IMR-90 (cell line): ENCODE measurements around the gene GTF2F2. TPM values are rescaled to one million over a fixed set of nuclear protein-coding genes. Genes with fewer than 3 reads are reported as not detected.

Experiments used
- ATAC-seq: fragments of 200-7000 bp; cut with Tn5 transposase; 2 replicates; pipeline ENCODE4 v1.9.1; 2020; ENCODE audit warnings: low read depth, mild to moderate bottlenecking, moderate library complexity
- BruUV-seq: library from RNA; stranded (reverse); fragments of 400-500 nt; replicated peaks from 2 replicates; lab custom pipeline; 2021; lab: Mats Ljungman, UMichigan
- CTCF ChIA-PET: fragments of 300-600 bp; formaldehyde crosslinking; extraction: SDS; loops from one replicate; lab custom pipeline; 2021; ENCODE audit warnings: antibody characterized with exemption; lab: Yijun Ruan, JAX
- POLR2A ChIA-PET: fragments of 300-600 bp; sonication (Branson Sonifier 250); formaldehyde crosslinking; loops from one replicate; lab custom pipeline; 2022; ENCODE audit warnings: antibody characterized with exemption; ENCODE audit not compliant: unreplicated experiment; lab: Charles Lee
- DNase-seq: peaks from one replicate; pipeline ENCODE4 v3.0.0; 2013
- H2AFZ ChIP-seq: replicated peaks from 2 replicates; pipeline ENCODE3; 2013; ENCODE audit warnings: low read length, mild to moderate bottlenecking; ENCODE audit not compliant: poor library complexity
- H2AK5ac ChIP-seq: 2 replicates; pipeline ENCODE4 v1.6.1; 2013; ENCODE audit warnings: low read depth, low read length, inconsistent platforms
- H2AK9ac ChIP-seq: replicated peaks from 2 replicates; pipeline ENCODE3; 2013; ENCODE audit warnings: mild to moderate bottlenecking, low read depth, low read length, moderate library complexity; ENCODE audit not compliant: poor library complexity
- H2BK120ac ChIP-seq: 2 replicates; pipeline ENCODE4 v1.6.1; 2013; ENCODE audit warnings: low read depth, low read length, inconsistent platforms
- H2BK15ac ChIP-seq: 3 replicates; pipeline ENCODE4 v1.6.1; 2013; ENCODE audit warnings: low read depth, low read length, inconsistent platforms
- H2BK20ac ChIP-seq: 2 replicates; pipeline ENCODE4 v1.6.1; 2013; ENCODE audit warnings: low read depth, mild to moderate bottlenecking, inconsistent platforms, low read length, moderate library complexity
- H2BK5ac ChIP-seq: 2 replicates; pipeline ENCODE4 v1.6.1; 2013; ENCODE audit warnings: mild to moderate bottlenecking, low read depth, low read length, inconsistent platforms; ENCODE audit not compliant: poor library complexity, severe bottlenecking
- H3K14ac ChIP-seq: replicated peaks from 2 replicates; pipeline ENCODE4 v1.6.1; 2013; ENCODE audit warnings: low read depth, low read length, inconsistent platforms
- H3K18ac ChIP-seq: 2 replicates; pipeline ENCODE4 v1.6.1; 2013; ENCODE audit warnings: low read depth, low read length, control low read depth
- H3K23ac ChIP-seq: 2 replicates; pipeline ENCODE4 v1.6.1; 2013; ENCODE audit warnings: low read depth, low read length, inconsistent platforms
- H3K27ac ChIP-seq: 2 replicates; pipeline ENCODE4 v1.5.1; 2013; ENCODE audit warnings: mild to moderate bottlenecking, control low read depth, low read length; ENCODE audit not compliant: insufficient read depth
- H3K27me3 ChIP-seq: 2 replicates; pipeline ENCODE4 v1.6.1; 2013; ENCODE audit warnings: low read length; ENCODE audit not compliant: control insufficient read depth, insufficient read depth
- H3K36me3 ChIP-seq: 2 replicates; pipeline ENCODE4 v1.6.1; 2013; ENCODE audit warnings: low read length, mixed read lengths; ENCODE audit not compliant: control insufficient read depth, insufficient read depth
- H3K4ac ChIP-seq: 2 replicates; pipeline ENCODE4 v1.6.1; 2013; ENCODE audit warnings: low read depth, low read length, inconsistent platforms
- H3K4me1 ChIP-seq: 2 replicates; pipeline ENCODE4 v1.6.1; 2013; ENCODE audit warnings: low read length, mixed read lengths; ENCODE audit not compliant: control insufficient read depth, insufficient read depth
- H3K4me2 ChIP-seq: 2 replicates; pipeline ENCODE4 v1.6.1; 2013; ENCODE audit warnings: low read depth, mild to moderate bottlenecking, control low read depth, low read length, moderate library complexity
- H3K4me3 ChIP-seq: 2 replicates; pipeline ENCODE4 v1.5.1; 2013; ENCODE audit warnings: low read depth, mild to moderate bottlenecking, control low read depth, low read length, moderate library complexity; ENCODE audit not compliant: insufficient read depth
- H3K56ac ChIP-seq: 2 replicates; pipeline ENCODE4 v1.6.1; 2013; ENCODE audit warnings: low read length, inconsistent platforms; ENCODE audit not compliant: insufficient read depth; ENCODE audit errors: extremely low read depth
- H3K79me1 ChIP-seq, 2 experiments: 2 replicates each; pipeline ENCODE4 v1.6.1; 2013; ENCODE audit warnings: low read length in 2 of 2, inconsistent platforms in 1 of 2, low read depth in 1 of 2
- H3K9ac ChIP-seq: 2 replicates; pipeline ENCODE4 v1.6.1; 2013; ENCODE audit warnings: low read depth, low read length, control low read depth
- H3K9me1 ChIP-seq: 2 replicates; pipeline ENCODE4 v1.6.1; 2013; ENCODE audit warnings: low read length, inconsistent platforms; ENCODE audit not compliant: insufficient read depth
- H3K9me3 ChIP-seq: 2 replicates; pipeline ENCODE4 v1.6.1; 2013; ENCODE audit warnings: low read length; ENCODE audit not compliant: control insufficient read depth, insufficient read depth
- H4K20me1 ChIP-seq: 2 replicates; pipeline ENCODE4 v1.6.1; 2013; ENCODE audit warnings: low read length, inconsistent platforms; ENCODE audit not compliant: insufficient read depth
- H4K5ac ChIP-seq: 2 replicates; pipeline ENCODE4 v1.6.1; 2013; ENCODE audit warnings: mild to moderate bottlenecking, low read depth, low read length, control low read depth
- H4K8ac ChIP-seq, 2 experiments: 2 replicates each; pipeline ENCODE4 v1.6.1; 2013; ENCODE audit warnings: low read depth in 2 of 2, low read length in 2 of 2, control low read depth in 1 of 2, inconsistent platforms in 1 of 2
- H4K91ac ChIP-seq: 2 replicates; pipeline ENCODE4 v1.6.1; 2013; ENCODE audit warnings: low read depth, low read length, inconsistent platforms; ENCODE audit not compliant: insufficient read depth
- BHLHE40 ChIP-seq: fragments of 150-350 bp; IDR thresholded peaks from 2 replicates; pipeline ENCODE4 v1.6.1; 2016; ENCODE audit warnings: mild to moderate bottlenecking, low read depth, low read length
- CEBPB ChIP-seq: IDR thresholded peaks from 2 replicates; pipeline ENCODE4 v1.6.1; 2012; ENCODE audit warnings: low read depth, low read length, improper control_type of control experiment
- CHD1 ChIP-seq: IDR thresholded peaks from 2 replicates; pipeline ENCODE4 v1.6.1; 2012; ENCODE audit warnings: low read depth, low read length, improper control_type of control experiment
- CTCF ChIP-seq: conservative IDR thresholded peaks from 2 replicates; pipeline ENCODE4 v1.5.1; 2012; ENCODE audit warnings: mild to moderate bottlenecking, low read depth, low read length, improper control_type of control experiment
- ELK1 ChIP-seq: fragments of 150-350 bp; IDR thresholded peaks from 2 replicates; pipeline ENCODE4 v1.6.1; 2016; ENCODE audit warnings: low read depth, mild to moderate bottlenecking, low read length, moderate library complexity, borderline replicate concordance
- FOS ChIP-seq: fragments of 150-350 bp; IDR thresholded peaks from 2 replicates; pipeline ENCODE4 v1.6.1; 2016; ENCODE audit warnings: low read depth, low read length
- MAFK ChIP-seq: IDR thresholded peaks from 2 replicates; pipeline ENCODE4 v1.6.1; 2012; ENCODE audit warnings: low read depth, low read length, improper control_type of control experiment
- MAZ ChIP-seq: IDR thresholded peaks from 2 replicates; pipeline ENCODE4 v1.6.1; 2012; ENCODE audit warnings: low read depth, mild to moderate bottlenecking, low read length, improper control_type of control experiment, moderate library complexity, borderline replicate concordance
- MXI1 ChIP-seq: IDR thresholded peaks from 2 replicates; pipeline ENCODE4 v1.6.1; 2012; ENCODE audit warnings: low read depth, mild to moderate bottlenecking, low read length, moderate library complexity, borderline replicate concordance
- NFE2L2 ChIP-seq: fragments of 150-350 bp; IDR thresholded peaks from 2 replicates; pipeline ENCODE4 v1.6.1; 2016; ENCODE audit warnings: low read depth, mild to moderate bottlenecking, low read length
- POLR2A ChIP-seq: IDR thresholded peaks from 2 replicates; pipeline ENCODE4 v1.6.1; 2012; ENCODE audit warnings: mild to moderate bottlenecking, low read depth, low read length
- RAD21 ChIP-seq: IDR thresholded peaks from 2 replicates; pipeline ENCODE4 v1.6.1; 2012; ENCODE audit warnings: low read length, improper control_type of control experiment
- RCOR1 ChIP-seq: IDR thresholded peaks from 2 replicates; pipeline ENCODE4 v1.6.1; 2012; ENCODE audit warnings: mild to moderate bottlenecking, low read length, improper control_type of control experiment; ENCODE audit not compliant: insufficient replicate concordance
- RFX5 ChIP-seq: IDR thresholded peaks from 2 replicates; pipeline ENCODE4 v1.8.0; 2012; ENCODE audit warnings: low read depth, mild to moderate bottlenecking, low read length, moderate library complexity
- SMC3 ChIP-seq: fragments of 150-350 bp; IDR thresholded peaks from 2 replicates; pipeline ENCODE4 v1.6.1; 2016; ENCODE audit warnings: low read depth, mild to moderate bottlenecking, antibody characterized with exemption, low read length, moderate library complexity
- USF2 ChIP-seq: fragments of 150-350 bp; IDR thresholded peaks from 2 replicates; pipeline ENCODE4 v1.6.1; 2017; ENCODE audit warnings: mild to moderate bottlenecking, antibody characterized with exemption, low read length, low read depth
- WGBS, 2 experiments: methylation state at CpG; one replicate each; pipeline versions ENCODE4 v1.1.5 to v1.1.7; 2013; ENCODE audit warnings: missing lambda C conversion rate in 2 of 2; ENCODE audit not compliant: insufficient read length in 1 of 2; ENCODE audit errors: extremely low coverage in 2 of 2; 5-methylcytosine and 5-hydroxymethylcytosine counted together
- dilution Hi-C: fragments of 300-500 bp; cut with HindIII; formaldehyde crosslinking; loops from one replicate; pipeline ENCODE4 v1.14.3; 2018; ENCODE audit warnings: low sequenced_read_pairs; ENCODE audit not compliant: unreplicated experiment
- in situ Hi-C: fragments of 300-500 bp; cut with MboI; formaldehyde crosslinking; loops from 3 replicates; pipeline ENCODE4 v1.14.3; 2019; ENCODE audit warnings: low sequenced_read_pairs, inconsistent platforms, mixed read lengths
- intact Hi-C: fragments of 100-400 bp; cut with micrococcal nuclease; formaldehyde crosslinking; loops from 2 replicates; pipeline ENCODE4 v1.10.0; 2022
- polyA plus RNA-seq, 3 experiments: library from polyadenylated mRNA; depleted of rRNA; stranded (reverse); fragments of >200 nt; gene quantifications; 2 replicates each; pipeline ENCODE4 v1.2.3, GENCODE V29; 2012; ENCODE audit warnings: low replicate concordance in 1 of 3
- total RNA-seq: library from RNA; depleted of rRNA; stranded (reverse); fragments of >200 nt; gene quantifications from 2 replicates; pipeline ENCODE4 v1.2.3, GENCODE V29; 2012

GTF2F2 gene
- total and polyA plus RNA-seq, 2 of the 4 experiments (the other 2 are of a cell fraction): 16.5 to 21.0 TPM

GRCh38 chr13:45168555-45168930, 48.2 kb downstream of the GTF2F2 start:
- H2BK15ac ChIP-seq: no peak overlapping the region
- peak overlapping the region; percentile 38 for H2BK5ac ChIP-seq
- H3K36me3 ChIP-seq: peaks cover 2% of the 10 kb centered on the region; the same call in 1 of the 2 replicates
- no peak overlapping the region for H2AFZ ChIP-seq
- no peak overlapping the region for H3K4me2 ChIP-seq
- intact Hi-C loops (no loop called here), dilution Hi-C loops (no loop called here), in situ Hi-C loops (no loop called here)
- H3K9ac ChIP-seq: no peak overlapping the region
- H3K23ac ChIP-seq: no peak overlapping the region
- peaks cover 22 to 55% of the 10 kb centered on the region in 2 experiments for H3K79me1 ChIP-seq
- no peak for TF ChIP-seq NFE2L2
- TF ChIP-seq RFX5: no peak
- no peak for TF ChIP-seq CEBPB
- no peak for TF ChIP-seq FOS
- TF ChIP-seq POLR2A: no peak
- no peak for TF ChIP-seq MAZ
- TF ChIP-seq ELK1: no peak
- TF ChIP-seq RCOR1: no peak
- no peak for TF ChIP-seq MXI1
- no peak for TF ChIP-seq BHLHE40
- no peak for TF ChIP-seq CTCF
- no peak for TF ChIP-seq CHD1
- TF ChIP-seq RAD21: no peak
- TF ChIP-seq USF2: no peak
- no peak for TF ChIP-seq MAFK
- TF ChIP-seq SMC3: no peak
- peak overlapping the region; percentile 81; the same call in 1 of the 2 replicates for H4K5ac ChIP-seq
- ChIA-PET POLR2A (no interaction called here), CTCF (no interaction called here)
- H3K4me3 ChIP-seq: no peak overlapping the region
- H3K4me1 ChIP-seq: peaks cover 7% of the 10 kb centered on the region; the same call in 1 of the 2 replicates
- no peaks in the 10 kb centered on the region for H3K9me3 ChIP-seq
- no peak overlapping the region for H3K14ac ChIP-seq
- no peak overlapping the region for H3K27ac ChIP-seq
- no CpG with 5 or more reads among the region's 2 CpGs for WGBS, 2 experiments
- peaks cover 2% of the 10 kb centered on the region; the same call in 1 of the 2 replicates for H4K20me1 ChIP-seq
- H3K9me1 ChIP-seq: peaks cover 16% of the 10 kb centered on the region
- no peak for DNase-seq
- peak overlapping the region; percentile 80 for H3K18ac ChIP-seq
- no TSS peak for BruUV-seq
- no peak overlapping the region; the same call in 1 of the 2 replicates for H3K4ac ChIP-seq
- no peak overlapping the region for H2BK20ac ChIP-seq
- H3K56ac ChIP-seq: no peak overlapping the region
- no peak overlapping the region for H2BK120ac ChIP-seq
- no peak overlapping the region for H4K91ac ChIP-seq
- H4K8ac ChIP-seq: peak overlapping the region in 1 of 2 experiments; percentile 37; a peak in 1 of 4 replicates
- H2AK5ac ChIP-seq: peak overlapping the region; percentile 73; the same call in 1 of the 2 replicates
- ATAC-seq: no peak
- no peak overlapping the region for H2AK9ac ChIP-seq
- H3K27me3 ChIP-seq: no peaks in the 10 kb centered on the region
